NB4 (cell line): Measurements from ENCODE around the gene APRT.
A peak's percentile ranks its signal among the peaks of the same experiment; 100 is the strongest.

Experiments used
- DNase-seq: peaks from one replicate; pipeline ENCODE4 v3.0.0; 2010; ENCODE audit warnings: low read depth
- H3K4me3 ChIP-seq: one replicate; pipeline ENCODE4 v1.5.1; 2011; ENCODE audit warnings: mild to moderate bottlenecking, low read depth, low read length, moderate library complexity
- MYC ChIP-seq: IDR thresholded peaks from 2 replicates; pipeline ENCODE4 v1.6.1; 2011; ENCODE audit warnings: low read depth, low read length
- POLR2A ChIP-seq: IDR thresholded peaks from 2 replicates; pipeline ENCODE4 v1.6.1; 2011; ENCODE audit warnings: mild to moderate bottlenecking; ENCODE audit not compliant: insufficient read length; ENCODE audit errors: extremely low read depth
- TF ChIP-seq, protein P1 (sequence below): IDR thresholded peaks from 2 replicates; pipeline ENCODE4 v1.6.1; 2011; ENCODE audit warnings: low read depth, low read length
- TF ChIP-seq, protein P2 (sequence below): IDR thresholded peaks from one replicate; pipeline ENCODE4 v1.5.1; 2012; ENCODE audit warnings: low read depth, low read length

Gene APRT

DNA sequence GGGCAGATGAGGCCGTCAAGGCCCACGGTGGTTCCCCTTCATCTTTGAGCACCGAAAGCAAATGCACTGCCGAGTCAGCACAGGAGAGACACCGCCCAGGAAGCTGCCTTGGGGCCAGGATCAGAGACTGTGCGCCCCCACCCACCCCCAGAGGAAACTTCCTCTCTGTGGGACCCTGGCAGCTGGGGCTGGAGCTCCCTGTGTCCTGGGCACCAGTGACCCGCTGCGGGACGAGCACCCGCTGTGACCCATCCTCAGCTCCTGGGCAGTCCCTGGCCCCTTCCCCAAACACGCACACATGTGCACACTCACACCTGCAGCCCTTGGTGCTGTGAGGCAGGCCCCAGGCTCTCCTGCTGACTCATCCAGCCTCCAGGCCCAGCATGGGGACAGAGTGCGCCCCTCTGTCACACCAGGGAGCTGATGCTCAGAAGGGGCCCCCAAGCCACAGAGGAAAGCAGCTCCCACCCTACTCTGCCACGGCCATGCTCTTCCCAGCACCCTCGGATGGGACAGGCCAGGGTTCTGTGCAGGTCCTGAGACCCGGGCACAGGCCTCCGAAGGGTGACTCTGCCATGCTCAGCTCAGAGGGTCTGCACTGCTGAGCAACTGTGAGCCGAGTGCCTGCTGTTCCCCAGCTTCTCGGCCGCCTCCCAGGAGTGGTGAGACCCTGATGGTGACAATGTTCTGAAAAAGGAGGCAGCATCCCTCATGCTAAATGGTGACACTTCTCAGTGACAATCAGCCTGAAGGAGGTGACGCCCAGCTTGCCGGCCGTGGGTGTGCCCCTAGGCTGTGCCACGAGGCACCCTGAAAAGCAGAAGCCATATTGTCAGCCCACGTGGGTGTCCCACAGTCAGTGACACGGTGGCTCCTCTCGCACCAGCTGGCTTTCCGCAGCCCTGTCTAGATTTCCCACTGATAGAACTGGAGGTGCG lies 30.3 kb downstream of the APRT start:
- peak overlapping the region; percentile 73 for H3K4me3 ChIP-seq
- DNase-seq, result peak; percentile 84
- TF ChIP-seq, protein P1, sequence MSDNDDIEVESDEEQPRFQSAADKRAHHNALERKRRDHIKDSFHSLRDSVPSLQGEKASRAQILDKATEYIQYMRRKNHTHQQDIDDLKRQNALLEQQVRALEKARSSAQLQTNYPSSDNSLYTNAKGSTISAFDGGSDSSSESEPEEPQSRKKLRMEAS, result peak; percentile 94
- TF ChIP-seq POLR2A, result no peak
- TF ChIP-seq, protein P2, sequence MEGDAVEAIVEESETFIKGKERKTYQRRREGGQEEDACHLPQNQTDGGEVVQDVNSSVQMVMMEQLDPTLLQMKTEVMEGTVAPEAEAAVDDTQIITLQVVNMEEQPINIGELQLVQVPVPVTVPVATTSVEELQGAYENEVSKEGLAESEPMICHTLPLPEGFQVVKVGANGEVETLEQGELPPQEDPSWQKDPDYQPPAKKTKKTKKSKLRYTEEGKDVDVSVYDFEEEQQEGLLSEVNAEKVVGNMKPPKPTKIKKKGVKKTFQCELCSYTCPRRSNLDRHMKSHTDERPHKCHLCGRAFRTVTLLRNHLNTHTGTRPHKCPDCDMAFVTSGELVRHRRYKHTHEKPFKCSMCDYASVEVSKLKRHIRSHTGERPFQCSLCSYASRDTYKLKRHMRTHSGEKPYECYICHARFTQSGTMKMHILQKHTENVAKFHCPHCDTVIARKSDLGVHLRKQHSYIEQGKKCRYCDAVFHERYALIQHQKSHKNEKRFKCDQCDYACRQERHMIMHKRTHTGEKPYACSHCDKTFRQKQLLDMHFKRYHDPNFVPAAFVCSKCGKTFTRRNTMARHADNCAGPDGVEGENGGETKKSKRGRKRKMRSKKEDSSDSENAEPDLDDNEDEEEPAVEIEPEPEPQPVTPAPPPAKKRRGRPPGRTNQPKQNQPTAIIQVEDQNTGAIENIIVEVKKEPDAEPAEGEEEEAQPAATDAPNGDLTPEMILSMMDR, result no peak
- TF ChIP-seq MYC, result peak; percentile 86

DNA sequence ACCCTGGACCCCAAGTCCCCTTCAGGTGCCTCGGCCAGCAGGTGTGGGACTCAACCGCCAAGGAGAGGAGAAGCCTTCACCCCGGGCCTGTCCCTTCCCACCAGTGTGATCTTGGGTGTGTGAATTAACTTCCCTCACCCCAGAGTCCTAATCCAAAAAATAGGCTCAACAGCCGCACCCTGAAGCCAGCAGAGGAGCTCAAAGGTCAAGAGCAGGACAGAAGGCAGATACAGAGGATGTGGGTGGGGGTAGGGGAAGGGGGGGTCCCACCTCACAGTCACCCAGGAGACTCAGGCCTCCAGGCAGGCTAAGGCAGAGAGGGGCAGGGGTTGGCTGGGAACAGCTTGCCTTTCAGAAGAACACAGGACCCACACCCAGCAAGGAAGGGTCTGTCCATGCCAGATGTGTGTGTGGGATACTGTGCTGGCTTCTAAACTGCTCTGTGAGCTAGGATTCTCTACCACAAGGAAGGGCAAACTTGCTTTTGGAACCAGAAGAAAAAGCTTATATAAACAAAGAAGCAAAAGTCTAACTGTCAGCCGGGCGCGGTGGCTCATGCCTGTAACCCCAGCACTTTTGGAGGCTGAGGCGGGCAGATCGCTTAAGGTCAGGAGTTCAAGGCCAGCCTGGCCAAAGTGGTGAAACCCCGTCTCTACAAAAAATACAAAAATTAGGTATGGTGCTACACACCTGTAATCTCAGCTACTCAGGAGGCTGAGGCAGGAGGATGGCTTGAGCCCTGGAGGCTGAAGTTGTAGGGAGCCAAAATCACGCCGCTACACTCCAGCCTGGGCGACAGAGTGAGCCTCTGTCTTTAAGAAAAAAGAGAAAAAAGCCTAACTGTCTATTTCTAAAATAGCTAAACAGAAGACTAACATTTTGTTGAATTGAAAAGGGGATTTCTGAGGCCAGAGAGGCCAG lies 31.3 kb downstream of the APRT start:
- TF ChIP-seq, protein P1, result no peak
- TF ChIP-seq, protein P2, result no peak
- TF ChIP-seq MYC (no peak), POLR2A (no peak)
- H3K4me3 ChIP-seq, result peak overlapping the region; percentile 73
- no peak for DNase-seq

DNA sequence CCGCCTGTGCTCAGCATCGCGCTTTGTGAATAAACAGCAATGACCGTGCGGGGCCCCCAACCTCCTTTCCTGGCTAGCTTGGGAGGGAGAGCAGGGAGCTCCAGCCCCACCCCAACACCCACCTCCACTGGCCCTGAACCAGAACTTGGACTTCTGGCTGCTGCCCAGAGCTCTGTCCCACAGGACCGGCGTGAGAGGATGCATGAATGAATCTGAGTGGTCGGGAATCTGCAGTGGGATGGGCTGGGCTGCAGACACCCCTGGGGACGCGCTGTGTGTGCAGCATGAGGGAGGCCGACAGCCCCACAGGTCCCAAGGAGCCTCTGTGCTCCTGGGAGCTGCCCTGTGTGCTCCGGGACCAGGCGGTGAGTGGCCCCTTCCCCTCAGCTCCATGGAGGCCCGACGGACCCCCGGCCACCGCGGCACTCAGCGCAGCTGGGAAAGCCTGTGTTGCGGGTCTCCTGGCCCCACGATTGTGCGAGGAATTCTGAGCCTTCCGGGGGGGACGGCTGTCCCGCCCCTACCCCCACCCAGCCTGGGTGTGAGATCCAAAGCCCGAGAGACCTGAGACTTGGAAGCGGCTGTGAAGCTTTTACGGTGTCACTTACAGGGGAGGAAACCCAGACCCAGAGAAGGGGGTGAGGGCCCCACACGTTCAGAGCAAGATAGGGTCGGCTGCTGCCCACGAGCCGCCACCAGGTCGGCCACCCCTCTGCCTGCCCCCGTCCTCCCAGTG lies 32.2 kb downstream of the APRT start:
- no peak overlapping the region for H3K4me3 ChIP-seq
- TF ChIP-seq MYC (no peak), POLR2A (no peak)
- TF ChIP-seq, protein P1, result no peak
- TF ChIP-seq, protein P2, result no peak
- DNase-seq, result no peak

DNA sequence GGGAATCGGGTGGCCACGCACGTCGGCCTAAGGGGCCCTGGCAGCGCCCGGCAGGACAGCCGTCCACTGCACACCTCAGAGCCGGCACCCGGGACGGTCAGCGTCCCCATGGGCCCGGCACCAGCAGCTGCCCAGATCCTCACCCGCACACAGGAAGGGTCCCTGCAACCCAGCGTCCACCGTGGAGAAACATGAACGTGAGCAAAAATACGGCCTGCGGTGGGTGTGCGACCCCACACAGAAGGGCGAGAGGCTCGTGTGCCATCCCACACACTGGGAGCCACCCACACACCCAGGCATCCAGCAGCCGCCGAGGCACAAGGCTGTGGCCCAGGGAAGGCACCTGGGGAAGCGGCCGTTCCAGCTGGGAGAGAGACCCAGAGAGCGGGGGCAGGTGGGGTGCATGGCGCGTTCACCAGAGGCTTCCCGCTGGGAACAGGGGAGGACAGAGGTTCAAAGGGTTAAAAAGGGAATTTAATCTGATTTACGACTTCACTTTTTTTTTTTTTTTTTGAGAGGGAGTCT lies 33.1 kb downstream of the APRT start:
- no peak for TF ChIP-seq MYC
- TF ChIP-seq, protein P2, result no peak
- TF ChIP-seq, protein P1, result no peak
- no peak for TF ChIP-seq POLR2A
- no peak for DNase-seq
- no peak overlapping the region for H3K4me3 ChIP-seq

DNA sequence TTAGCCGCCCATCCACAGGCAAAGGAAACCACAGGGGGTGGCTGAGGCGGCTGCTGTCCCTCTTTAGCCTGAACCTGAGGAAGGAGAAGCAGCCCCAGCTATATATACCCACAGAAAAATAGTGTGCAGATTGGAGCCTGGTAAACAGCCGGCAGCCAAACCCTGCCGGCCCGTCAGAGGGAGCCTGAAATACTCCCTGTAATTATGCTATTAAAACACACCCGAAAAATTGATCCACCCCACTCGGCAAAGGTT lies 33.5 kb downstream of the APRT start:
- no peak for DNase-seq
- H3K4me3 ChIP-seq, result no peak overlapping the region
- no peak for TF ChIP-seq MYC
